SK-N-MC (cell line): ENCODE data around the gene ABCB8.
"Not testable (repeated sequence)": the region's sequence is repeated elsewhere in the genome, so short reads cannot be mapped to it uniquely, and the experiment has no call there.

Source experiments
- DNase-seq: peaks from one replicate; pipeline ENCODE4 v3.0.0-alpha.2; 2011; ENCODE audit warnings: low read depth, low spot score
- H3K27ac ChIP-seq: fragments of 200-600 bp; sonication (generic); 2 replicates; pipeline ENCODE4 v1.5.1; 2016; ENCODE audit warnings: mixed run types
- H3K36me3 ChIP-seq: fragments of 200-600 bp; sonication (generic); 2 replicates; pipeline ENCODE4 v1.6.1; 2017; ENCODE audit warnings: antibody characterized with exemption, low read length, mixed read lengths; ENCODE audit not compliant: insufficient read depth
- H3K4me3 ChIP-seq: fragments of 200-600 bp; sonication (generic); 2 replicates; pipeline ENCODE4 v1.5.1; 2016
- H3K9ac ChIP-seq: fragments of 200-600 bp; sonication (generic); 2 replicates; pipeline ENCODE4 v1.8.0; 2017; ENCODE audit warnings: mixed run types, mixed read lengths; ENCODE audit not compliant: insufficient read length
- H3K9me3 ChIP-seq: fragments of 200-600 bp; sonication (generic); 2 replicates; pipeline ENCODE4 v1.6.1; 2017; ENCODE audit warnings: low read depth, mild to moderate bottlenecking, antibody characterized with exemption, low read length, moderate library complexity, mixed read lengths
- EZH2 ChIP-seq: fragments of 200-600 bp; sonication (generic); IDR thresholded peaks from one replicate; pipeline ENCODE4 v1.6.1; 2017; ENCODE audit warnings: antibody characterized with exemption
- FOXP2 ChIP-seq: optimal IDR thresholded peaks from 2 replicates; pipeline ENCODE3; 2011; ENCODE audit warnings: mild to moderate bottlenecking, moderate library complexity; ENCODE audit not compliant: insufficient read depth; ENCODE audit errors: extremely low read length, control extremely low read depth
- POLR2AphosphoS5 ChIP-seq: IDR thresholded peaks from 2 replicates; pipeline ENCODE4 v1.6.1; 2012; ENCODE audit warnings: mild to moderate bottlenecking, low read depth, low read length, borderline replicate concordance

The ABCB8 gene

GRCh38 chr7:151010307-151011096, 17.7 kb upstream of the ABCB8 start:
- H3K36me3 ChIP-seq = no peaks in the 10 kb centered on the region
- H3K27ac ChIP-seq = no peak overlapping the region
- no peak for DNase-seq
- H3K4me3 ChIP-seq = no peak overlapping the region
- no peaks in the 10 kb centered on the region for H3K9me3 ChIP-seq
- H3K9ac ChIP-seq = no peak overlapping the region
- TF ChIP-seq POLR2AphosphoS5 = no peak
- TF ChIP-seq EZH2 = no peak
- no peak for TF ChIP-seq FOXP2

DNA sequence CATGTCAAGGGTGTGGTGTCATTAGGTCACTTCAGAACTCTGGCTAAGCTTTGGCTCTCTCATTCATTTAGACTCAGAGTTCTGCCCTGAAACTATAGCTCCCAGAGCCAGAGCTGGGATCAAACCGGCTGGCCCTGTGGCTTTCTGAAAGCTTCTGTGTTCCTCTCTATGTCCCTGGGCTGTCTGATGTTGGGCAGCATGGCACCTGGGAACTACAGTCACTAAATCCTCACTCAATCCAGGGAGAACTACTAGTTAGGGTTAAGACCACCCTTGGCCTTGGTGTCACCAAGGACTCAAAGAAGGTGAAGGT, 17.2 kb upstream of the ABCB8 start:
- H3K9me3 ChIP-seq = no peaks in the 10 kb centered on the region
- H3K27ac ChIP-seq = no peak overlapping the region
- DNase-seq = no peak
- TF ChIP-seq EZH2 = no peak
- TF ChIP-seq POLR2AphosphoS5 = no peak
- TF ChIP-seq FOXP2 = no peak
- H3K36me3 ChIP-seq = no peaks in the 10 kb centered on the region
- H3K9ac ChIP-seq = no peak overlapping the region
- H3K4me3 ChIP-seq = no peak overlapping the region

GRCh38 chr7:151011616-151012015, 16.6 kb upstream of the ABCB8 start:
- H3K9ac ChIP-seq, H3K27ac ChIP-seq, H3K9me3 ChIP-seq, DNase-seq, H3K36me3 ChIP-seq, H3K4me3 ChIP-seq: not testable (repeated sequence)

DNA sequence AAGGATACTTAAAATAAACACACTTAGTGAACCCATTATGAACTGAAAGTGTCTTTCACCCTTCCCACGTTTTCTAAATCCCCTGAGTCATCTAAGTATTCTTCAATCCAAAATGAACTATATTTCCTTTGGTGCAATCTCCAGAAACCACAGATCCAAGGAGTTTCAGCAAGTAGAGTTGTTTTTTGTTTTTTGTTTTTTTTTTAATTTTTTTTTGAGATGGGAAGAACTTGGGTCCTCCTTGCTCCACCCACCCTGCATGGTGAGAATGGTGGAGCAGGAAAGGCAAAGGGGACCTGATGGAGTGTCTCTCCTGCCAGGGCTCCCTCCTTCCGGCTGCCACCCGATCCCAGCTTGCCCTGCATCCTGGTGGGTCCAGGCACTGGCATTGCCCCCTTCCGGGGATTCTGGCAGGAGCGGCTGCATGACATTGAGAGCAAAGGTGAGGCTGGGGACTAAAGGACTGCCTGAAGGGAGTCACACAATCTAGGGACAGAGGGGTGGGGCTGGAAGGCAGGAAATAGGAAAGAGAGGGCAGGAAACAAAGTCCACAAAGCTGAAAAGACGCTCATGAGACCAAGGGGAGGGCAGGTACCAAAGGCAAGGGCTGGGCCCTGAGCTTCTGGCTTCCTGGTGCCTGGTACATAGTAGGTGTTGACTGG, 16.1 kb upstream of the ABCB8 start:
- H3K9ac ChIP-seq = no peak overlapping the region

GRCh38 chr7:151012911-151013347, 15.3 kb upstream of the ABCB8 start:
- no peak overlapping the region for H3K27ac ChIP-seq
- DNase-seq = no peak
- no peak overlapping the region for H3K4me3 ChIP-seq
- no peaks in the 10 kb centered on the region for H3K9me3 ChIP-seq
- no peak overlapping the region for H3K9ac ChIP-seq
- no peaks in the 10 kb centered on the region for H3K36me3 ChIP-seq
- TF ChIP-seq POLR2AphosphoS5 (no peak), EZH2 (no peak), FOXP2 (no peak)

More for the DNA sequence above, 16.1 kb upstream of the ABCB8 start:
- Histone ChIP-seq H3K36me3 (no peaks in the 10 kb centered on the region), H3K9me3 (no peaks in the 10 kb centered on the region), H3K4me3 (no peak overlapping the region), H3K27ac (no peak overlapping the region)
- DNase-seq = no peak
- TF ChIP-seq FOXP2 (no peak), EZH2 (no peak)

DNA sequence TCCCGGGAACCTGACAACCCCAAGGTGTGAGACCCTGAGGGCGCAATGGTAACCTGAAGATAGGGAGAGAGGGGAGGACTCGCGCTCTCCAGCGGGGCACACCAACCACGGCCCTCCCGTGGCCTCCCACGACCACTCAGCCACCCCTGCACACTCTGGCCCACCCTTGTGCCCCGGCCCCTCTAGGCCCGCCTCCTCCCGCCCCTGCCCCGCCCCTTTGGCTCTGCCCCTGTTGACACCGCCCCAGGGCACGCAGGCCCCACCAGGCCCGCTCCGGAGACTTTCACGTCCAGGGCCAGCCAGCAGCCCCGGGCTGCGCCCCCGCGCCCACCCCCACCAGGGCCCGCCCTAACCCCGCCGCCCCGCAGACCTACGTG, 14.9 kb upstream of the ABCB8 start:
- no peak for DNase-seq
- H3K27ac ChIP-seq = no peak overlapping the region
- TF ChIP-seq FOXP2 (no peak), EZH2 (no peak), POLR2AphosphoS5 (no peak)
- H3K36me3 ChIP-seq = no peaks in the 10 kb centered on the region
- no peak overlapping the region for H3K4me3 ChIP-seq
- no peak overlapping the region for H3K9ac ChIP-seq
- no peaks in the 10 kb centered on the region for H3K9me3 ChIP-seq

- H3K27ac ChIP-seq = no peak overlapping the region
- H3K9me3 ChIP-seq = no peaks in the 10 kb centered on the region
- no peaks in the 10 kb centered on the region for H3K36me3 ChIP-seq
- TF ChIP-seq EZH2 (no peak), POLR2AphosphoS5 (no peak), FOXP2 (no peak)
- no peak overlapping the region for H3K9ac ChIP-seq
- no peak overlapping the region for H3K4me3 ChIP-seq
- no peak for DNase-seq
Measured at GRCh38 chr7:151013733-151014497, 14.3 kb upstream of the ABCB8 start.

DNA sequence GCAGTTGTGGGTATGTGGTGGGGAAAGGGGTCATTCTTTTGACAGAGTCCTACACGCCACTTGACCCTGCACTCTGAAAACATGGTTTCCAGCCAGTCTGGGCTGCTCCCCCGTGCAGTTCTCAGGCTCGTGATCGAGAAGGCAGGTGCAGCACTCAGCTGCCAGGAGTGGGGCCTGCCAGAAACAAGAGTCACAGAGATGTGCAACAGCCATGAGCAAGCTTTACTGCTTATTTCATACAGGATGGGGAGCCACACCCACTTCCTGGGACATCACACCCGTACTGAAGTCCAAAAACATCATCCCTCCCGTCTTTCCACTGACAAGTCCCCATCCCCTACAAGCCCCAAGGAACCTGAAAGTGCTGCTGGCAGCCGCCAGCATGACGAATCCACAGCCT, 13.3 kb upstream of the ABCB8 start:
- H3K27ac ChIP-seq = no peak overlapping the region
- H3K9me3 ChIP-seq = no peaks in the 10 kb centered on the region
- TF ChIP-seq POLR2AphosphoS5 = no peak
- TF ChIP-seq EZH2 = no peak
- no peak for TF ChIP-seq FOXP2
- H3K36me3 ChIP-seq = no peaks in the 10 kb centered on the region
- H3K9ac ChIP-seq = no peak overlapping the region
- no peak for DNase-seq
- H3K4me3 ChIP-seq = no peak overlapping the region

DNA sequence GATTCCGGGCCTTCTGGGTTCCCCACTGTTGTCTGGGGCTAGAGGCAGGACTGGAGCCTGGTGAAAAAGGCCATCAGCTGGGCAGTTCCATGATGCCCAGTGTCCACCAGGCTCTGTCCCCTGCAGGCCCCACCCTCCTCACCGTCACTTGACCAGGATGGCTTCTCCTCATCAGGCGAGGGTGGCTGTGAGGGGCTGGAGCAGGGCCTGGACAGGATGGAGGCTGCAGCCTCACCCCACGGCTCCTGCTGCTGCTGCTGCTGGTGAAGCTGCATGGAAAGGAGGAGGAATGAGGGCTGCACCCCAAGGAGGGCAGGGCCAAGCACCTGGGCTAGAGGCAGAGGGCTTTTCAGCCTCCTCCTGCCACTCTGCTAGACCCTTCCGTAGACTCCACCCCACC, 12.3 kb upstream of the ABCB8 start:
- Histone ChIP-seq H3K36me3 (no peaks in the 10 kb centered on the region), H3K9me3 (no peaks in the 10 kb centered on the region), H3K27ac (no peak overlapping the region), H3K9ac (no peak overlapping the region), H3K4me3 (no peak overlapping the region)
- DNase-seq = no peak
- TF ChIP-seq FOXP2 (no peak), POLR2AphosphoS5 (no peak), EZH2 (no peak)
